ENCODE results near the gene SERPINA4. TPM values are rescaled to one million over a fixed set of nuclear protein-coding genes. Genes with fewer than 3 reads are reported as not detected.

Gene SERPINA4
- total RNA-seq, 1 donor from 2014 or later: not detected

- Histone ChIP-seq H3K9ac (no peak overlapping the region), H3F3A (ENCODE audit: low read depth) (no peaks in the 10 kb centered on the region), H4K20me1 (ENCODE audit: low read depth) (no peaks in the 10 kb centered on the region), H3K36me3 (no peaks in the 10 kb centered on the region), H3K4me3 (no peak overlapping the region), H3K27ac (no peak overlapping the region), H3K27me3 (no peaks in the 10 kb centered on the region), H3K4me2 (no peak overlapping the region), H3K79me2 (ENCODE audit: low read depth) (no peaks in the 10 kb centered on the region), H3K9me3 (ENCODE audit: low read depth) (peaks cover under 1% of the 10 kb centered on the region), H3K4me1 (no peaks in the 10 kb centered on the region), H2AFZ (replicated peaks) (no peak overlapping the region)
- Mint-ChIP-seq H3K36me3 (no peaks in the 10 kb centered on the region), H3K27ac (no peak overlapping the region), H3K9me3 (peaks cover 12% of the 10 kb centered on the region), H3K4me1 (peaks cover 2% of the 10 kb centered on the region), H3K27me3 (ENCODE audit: insufficient read depth, low read depth) (peaks cover 4% of the 10 kb centered on the region), H3K4me3 (no peak overlapping the region)
- no peak for TF ChIP-seq EZH2phosphoT487 (IDR thresholded peaks at IDR 0.05)
- TF ChIP-seq EZH2 (IDR thresholded peaks at IDR 0.05): no peak
- no peak for TF ChIP-seq CTCF (IDR thresholded peaks at IDR 0.05)
- no peak for DNase-seq (ENCODE audit: low spot score)
Observed at GRCh38 chr14:94559638-94560290, 1.5 kb upstream of the SERPINA4 start.

GRCh38 chr14:94560291-94560665 is 964 bp upstream of the SERPINA4 start:
- Mint-ChIP-seq H3K4me1 (peaks cover 2% of the 10 kb centered on the region), H3K36me3 (no peaks in the 10 kb centered on the region), H3K27ac (no peak overlapping the region), H3K4me3 (no peak overlapping the region), H3K27me3 (ENCODE audit: insufficient read depth, low read depth) (peaks cover 4% of the 10 kb centered on the region), H3K9me3 (peaks cover 7% of the 10 kb centered on the region)
- Histone ChIP-seq H3F3A (ENCODE audit: low read depth) (no peaks in the 10 kb centered on the region), H3K9ac (no peak overlapping the region), H3K9me3 (ENCODE audit: low read depth) (no peaks in the 10 kb centered on the region), H2AFZ (replicated peaks) (no peak overlapping the region), H3K4me3 (no peak overlapping the region), H3K27me3 (no peaks in the 10 kb centered on the region), H3K4me1 (no peaks in the 10 kb centered on the region), H3K4me2 (no peak overlapping the region), H3K79me2 (ENCODE audit: low read depth) (no peaks in the 10 kb centered on the region), H3K36me3 (no peaks in the 10 kb centered on the region), H4K20me1 (ENCODE audit: low read depth) (no peaks in the 10 kb centered on the region), H3K27ac (no peak overlapping the region)
- DNase-seq (ENCODE audit: low spot score): no peak
- no peak for TF ChIP-seq EZH2 (IDR thresholded peaks at IDR 0.05)
- TF ChIP-seq EZH2phosphoT487 (IDR thresholded peaks at IDR 0.05): no peak
- no peak for TF ChIP-seq CTCF (IDR thresholded peaks at IDR 0.05)

GRCh38 chr14:94561656-94562010 is 391 bp downstream of the SERPINA4 start:
- Histone ChIP-seq H3K4me3 (no peak overlapping the region), H3K9ac (no peak overlapping the region), H2AFZ (replicated peaks) (no peak overlapping the region), H3K4me2 (no peak overlapping the region), H3K9me3 (ENCODE audit: low read depth) (no peaks in the 10 kb centered on the region), H3K4me1 (no peaks in the 10 kb centered on the region), H3F3A (ENCODE audit: low read depth) (no peaks in the 10 kb centered on the region), H3K27me3 (no peaks in the 10 kb centered on the region), H3K27ac (no peak overlapping the region), H4K20me1 (ENCODE audit: low read depth) (no peaks in the 10 kb centered on the region), H3K36me3 (no peaks in the 10 kb centered on the region), H3K79me2 (ENCODE audit: low read depth) (no peaks in the 10 kb centered on the region)
- no peak overlapping the region for H3K4me3 Mint-ChIP-seq
- H3K36me3 Mint-ChIP-seq: no peaks in the 10 kb centered on the region
- peaks cover 2% of the 10 kb centered on the region for H3K9me3 Mint-ChIP-seq
- H3K4me1 Mint-ChIP-seq: peaks cover 2% of the 10 kb centered on the region
- no peak overlapping the region for H3K27ac Mint-ChIP-seq
- TF ChIP-seq CTCF (IDR thresholded peaks at IDR 0.05) (no peak), EZH2phosphoT487 (IDR thresholded peaks at IDR 0.05) (no peak), EZH2 (IDR thresholded peaks at IDR 0.05) (no peak)
- peaks cover 4% of the 10 kb centered on the region for H3K27me3 Mint-ChIP-seq (ENCODE audit: insufficient read depth, low read depth)
- DNase-seq (ENCODE audit: low spot score): no peak

Measured in neural progenitor cell (in vitro differentiated cells).